ENCODE measurements around the gene MRAS.

DNA sequence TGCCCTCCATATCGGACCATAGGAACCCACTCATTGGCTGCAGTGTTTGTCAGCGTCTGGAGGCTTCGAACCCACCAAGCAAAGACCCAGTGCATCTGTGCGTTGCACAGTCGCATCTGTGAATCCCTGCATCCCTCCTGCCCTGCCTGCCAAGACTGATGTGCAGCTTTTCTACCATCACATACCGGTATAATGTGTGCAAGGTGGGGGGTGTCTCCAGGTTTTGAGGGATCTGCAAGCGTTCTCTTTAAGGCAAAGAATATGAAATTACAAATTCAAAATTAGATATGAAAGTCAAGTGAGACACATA lies 18.4 kb upstream of the MRAS start:
- TF ChIP-seq POLR2AphosphoS5 (IDR thresholded peaks at IDR 0.05; ENCODE audit: low read depth, low read length) (no peak), EP300 (IDR thresholded peaks at IDR 0.05; ENCODE audit: borderline replicate concordance in 1 of 2, low read depth in 2 of 2, low read length in 2 of 2) (no peak), CTCF (IDR thresholded peaks at IDR 0.05; ENCODE audit: control extremely low read depth in 1 of 3, insufficient read depth in 1 of 3, low read depth in 1 of 3, low read length in 3 of 3) (no peak), RAD21 (IDR thresholded peaks at IDR 0.05 in 1 of 2, conservative IDR thresholded peaks at IDR 0.05 in 1 of 2; ENCODE audit: low read depth in 2 of 2, low read length in 2 of 2) (no peak), CEBPB (IDR thresholded peaks at IDR 0.05; ENCODE audit: low read depth, low read length) (no peak), ZNF274 (IDR thresholded peaks at IDR 0.05; ENCODE audit: borderline replicate concordance, extremely low read depth, low read length) (no peak), POLR2A (IDR thresholded peaks at IDR 0.05; ENCODE audit: control extremely low read depth in 1 of 2, low read depth in 2 of 2, low read length in 2 of 2) (no peak), RXRA (IDR thresholded peaks at IDR 0.05; ENCODE audit: insufficient read depth, low read depth, low read length) (no peak), RFX5 (IDR thresholded peaks at IDR 0.05; ENCODE audit: borderline replicate concordance, low read depth, low read length) (no peak), TBP (IDR thresholded peaks at IDR 0.05; ENCODE audit: low read depth, low read length) (no peak), TEAD4 (IDR thresholded peaks at IDR 0.05; ENCODE audit: low read depth, low read length) (no peak)
- TF ChIP-seq, protein P1, sequence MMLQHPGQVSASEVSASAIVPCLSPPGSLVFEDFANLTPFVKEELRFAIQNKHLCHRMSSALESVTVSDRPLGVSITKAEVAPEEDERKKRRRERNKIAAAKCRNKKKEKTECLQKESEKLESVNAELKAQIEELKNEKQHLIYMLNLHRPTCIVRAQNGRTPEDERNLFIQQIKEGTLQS (IDR thresholded peaks at IDR 0.05; ENCODE audit: insufficient read depth, low read depth, low read length) = no peak
